Measurements from ENCODE around the gene PTBP1.
"Not testable (repeated sequence)": the region's sequence is repeated elsewhere in the genome, so short reads cannot be mapped to it uniquely, and the experiment has no call there.

Gene PTBP1

GRCh38 chr19:834216-834615 lies 37.0 kb downstream of the PTBP1 start:
- DNase-seq, result no peak

- no peak for DNase-seq
These were observed 38.1 kb downstream of the PTBP1 start for GRCh38 chr19:835210-835810.

- DNase-seq, result no peak
These were observed 43.4 kb downstream of the PTBP1 start, which contains the start of gene PRTN3 for GRCh38 chr19:840519-841206. TSS of gene PRTN3 (plus strand) at chr19:840999. CDS start at chr19:841009, 10 bp downstream.

- not testable (repeated sequence) for DNase-seq
These were observed 45.5 kb downstream of the PTBP1 start for GRCh38 chr19:842802-843179.

GRCh38 chr19:843180-843835 lies 46.1 kb downstream of the PTBP1 start:
- DNase-seq, result no peak

- no peak for DNase-seq
These were observed 46.7 kb downstream of the PTBP1 start for GRCh38 chr19:843836-844545.

- no peak for DNase-seq
These were observed 47.3 kb downstream of the PTBP1 start for GRCh38 chr19:844546-844971.

- DNase-seq, result no peak
These were observed 48.7 kb downstream of the PTBP1 start for GRCh38 chr19:845707-846521.

- no peak for DNase-seq
These were observed 51.2 kb downstream of the PTBP1 start for GRCh38 chr19:848386-848921.

- DNase-seq, result not testable (repeated sequence)
These were observed 51.9 kb downstream of the PTBP1 start for GRCh38 chr19:849195-849594.

- DNase-seq, result no peak
These were observed 53.1 kb downstream of the PTBP1 start for GRCh38 chr19:850221-850978.

- no peak for DNase-seq
These were observed 53.7 kb downstream of the PTBP1 start for GRCh38 chr19:850979-851335.

GRCh38 chr19:852136-853013 lies 55.1 kb downstream of the PTBP1 start, which contains the start of gene ELANE:
TSS of gene ELANE (plus strand) at chr19:852303. CDS start at chr19:852329, 26 bp downstream.
- DNase-seq, result no peak

GRCh38 chr19:853014-853585 lies 55.8 kb downstream of the PTBP1 start:
- DNase-seq, result no peak

GRCh38 chr19:853614-854220 lies 56.5 kb downstream of the PTBP1 start:
- DNase-seq, result not testable (repeated sequence)

GRCh38 chr19:854549-854948 lies 57.3 kb downstream of the PTBP1 start:
- DNase-seq, result no peak

- DNase-seq, result no peak
These were observed 57.9 kb downstream of the PTBP1 start for GRCh38 chr19:855142-855541.

GRCh38 chr19:855566-856120 lies 58.4 kb downstream of the PTBP1 start:
- no peak for DNase-seq

GRCh38 chr19:858284-858683 lies 61.0 kb downstream of the PTBP1 start:
- DNase-seq, result no peak
